GM12878 (cell line): ENCODE data around the gene ART5. TPM values are rescaled to one million over a fixed set of nuclear protein-coding genes. Genes with fewer than 3 reads are reported as not detected.

Source experiments
- ATAC-seq: fragments of 200-7000 bp; cut with Tn5 transposase; 3 replicates; pipeline ENCODE4 v1.9.1; 2020; ENCODE audit warnings: mild to moderate bottlenecking, moderate library complexity
- BruUV-seq: library from RNA; stranded (reverse); fragments of 400-500 nt; replicated peaks from 2 replicates; lab custom pipeline; 2021; lab: Mats Ljungman, UMichigan
- CTCF ChIA-PET: fragments of 300-600 bp; sonication (Branson Sonifier 250); formaldehyde crosslinking; extraction: SDS; loops from one replicate; lab custom pipeline; 2021; ENCODE audit warnings: inconsistent platforms; lab: Yijun Ruan, JAX
- POLR2A ChIA-PET: fragments of 350-600 bp; formaldehyde crosslinking; extraction: SDS; loops from one replicate; lab custom pipeline; 2021; ENCODE audit warnings: inconsistent platforms; lab: Charles Lee
- RAD21 ChIA-PET: fragments of 300-600 bp; sonication (Branson Sonifier 250); formaldehyde crosslinking; loops from one replicate; lab custom pipeline; 2023; ENCODE audit warnings: antibody characterized with exemption; ENCODE audit not compliant: unreplicated experiment; lab: Charles Lee
- SMC1A ChIA-PET: fragments of 300-600 bp; sonication (Branson Sonifier 250); formaldehyde crosslinking; loops from one replicate; lab custom pipeline; 2023; ENCODE audit not compliant: unreplicated experiment, uncharacterized antibody; lab: Charles Lee
- DNase-seq: peaks from one replicate; pipeline ENCODE4 v3.0.0-alpha.2; 2011; ENCODE audit warnings: low read depth, low spot score
- FAIRE-seq: peaks from 3 replicates; lab custom pipeline; 2011; peaks lifted over from hg19 to GRCh38; lab: Jason Lieb, UNC
- H2AFZ ChIP-seq: 2 replicates; pipeline ENCODE4 v1.6.0; 2011; ENCODE audit warnings: low read depth, low read length, control low read depth; ENCODE audit not compliant: control insufficient read depth
- H3K27ac ChIP-seq: 2 replicates; pipeline ENCODE4 v1.5.1; 2011; ENCODE audit warnings: control low read depth; ENCODE audit not compliant: control insufficient read depth, insufficient read depth
- H3K27me3 ChIP-seq, 2 experiments: replicated peaks in 1 of 2; 2 replicates each; pipeline versions ENCODE4 v1.6.0 to v1.6.1; 2011; ENCODE audit warnings: low read length in 1 of 2; ENCODE audit not compliant: control insufficient read depth in 2 of 2, insufficient read depth in 2 of 2
- H3K36me3 ChIP-seq, 2 experiments: 2 replicates each; pipeline ENCODE4 v1.5.1; 2011; ENCODE audit warnings: low read length in 1 of 2; ENCODE audit not compliant: control insufficient read depth in 2 of 2, insufficient read depth in 2 of 2
- H3K4me1 ChIP-seq: 2 replicates; pipeline ENCODE4 v1.6.1; 2011; ENCODE audit warnings: mild to moderate bottlenecking, low read length, moderate library complexity, mixed read lengths; ENCODE audit not compliant: control insufficient read depth, insufficient read depth
- H3K4me2 ChIP-seq: 2 replicates; pipeline ENCODE4 v1.6.0; 2011; ENCODE audit warnings: control low read depth; ENCODE audit not compliant: control insufficient read depth, insufficient read depth
- H3K4me3 ChIP-seq: fragments of 200-600 bp; sonication (generic); 2 replicates; pipeline ENCODE4 v1.5.1; 2016
- H3K79me2 ChIP-seq: 2 replicates; pipeline ENCODE4 v1.6.0; 2011; ENCODE audit warnings: low read length; ENCODE audit not compliant: control insufficient read depth, insufficient read depth
- H3K9ac ChIP-seq: 2 replicates; pipeline ENCODE4 v1.8.0; 2011; ENCODE audit warnings: low read length, control low read depth, mixed read lengths; ENCODE audit not compliant: control insufficient read depth, insufficient read depth
- H3K9me3 ChIP-seq: replicated peaks from 3 replicates; pipeline ENCODE4 v1.5.1; 2011; ENCODE audit warnings: mild to moderate bottlenecking, low read length; ENCODE audit not compliant: control insufficient read depth, insufficient read depth
- H4K20me1 ChIP-seq: 2 replicates; pipeline ENCODE4 v1.6.0; 2011; ENCODE audit not compliant: control insufficient read depth, insufficient read depth
- CBX3 ChIP-seq: fragments of 200-600 bp; sonication (generic); IDR thresholded peaks from 2 replicates; pipeline ENCODE4 v1.6.1; 2016; ENCODE audit warnings: low read depth, borderline replicate concordance
- ELK1 ChIP-seq: IDR thresholded peaks from 2 replicates; pipeline ENCODE4 v1.6.1; 2012; ENCODE audit warnings: low read depth, low read length, improper control_type of control experiment
- HCFC1 ChIP-seq: fragments of 150-350 bp; IDR thresholded peaks from 2 replicates; pipeline ENCODE4 v1.6.1; 2014; ENCODE audit warnings: low read length
- HDGF ChIP-seq: fragments of 450-650 bp; IDR thresholded peaks from 2 replicates; pipeline ENCODE4 v1.6.1; 2016; ENCODE audit warnings: antibody characterized with exemption
- MYC ChIP-seq: IDR thresholded peaks from 2 replicates; pipeline ENCODE4 v1.6.1; 2011; ENCODE audit warnings: mild to moderate bottlenecking, low read length, moderate library complexity, inconsistent platforms; ENCODE audit not compliant: insufficient read depth, insufficient replicate concordance, insufficient read length, severe bottlenecking
- RUNX3 ChIP-seq: IDR thresholded peaks from 2 replicates; pipeline ENCODE4 v1.6.1; 2012; ENCODE audit warnings: low read length, inconsistent platforms
- SMC3 ChIP-seq: IDR thresholded peaks from 2 replicates; pipeline ENCODE4 v1.6.1; 2011; ENCODE audit warnings: low read length, improper control_type of control experiment, borderline replicate concordance
- SREBF2 ChIP-seq: IDR thresholded peaks from 2 replicates; pipeline ENCODE4 v1.6.1; 2012; ENCODE audit warnings: mild to moderate bottlenecking, low read length
- YY1 ChIP-seq: IDR thresholded peaks from 2 replicates; pipeline ENCODE4 v1.6.1; 2011; ENCODE audit warnings: low read depth, mild to moderate bottlenecking, low read length
- WGBS: methylation state at CpG from one replicate; pipeline ENCODE4 v1.1.6; 2016; ENCODE audit warnings: low lambda C conversion rate; ENCODE audit not compliant: insufficient replicate concordance, insufficient coverage; ENCODE audit errors: missing lambda C conversion rate; 5-methylcytosine and 5-hydroxymethylcytosine counted together
- in situ Hi-C: fragments of 300-500 bp; cut with MboI; formaldehyde crosslinking; loops from 9 replicates; pipeline ENCODE4 v1.14.3; 2018; ENCODE audit warnings: mixed read lengths
- intact Hi-C: fragments of 100-400 bp; cut with micrococcal nuclease; formaldehyde crosslinking; loops from one replicate; pipeline ENCODE4 v1.14.2; 2022; ENCODE audit not compliant: unreplicated experiment
- polyA plus RNA-seq, 11 experiments: library from polyadenylated mRNA; depleted of rRNA in 4 of 11; unstranded in 6 of 11; stranded (reverse) in 5 of 11; fragments of >200 nt; fragmentation: Nextera tagmentation in 4 of 11; fragmentation: Illumina TruSeq in 1 of 11; extraction: Ambion mirVana in 4 of 11; extraction: Trizol in 1 of 11; gene quantifications; 1 replicate in 1 of 11; 2 replicates in 10 of 11; pipeline versions ENCODE4 v1.2.1 to v1.2.3, GENCODE V29; 2011 to 2016; ENCODE audit warnings: inconsistent platforms in 2 of 11, missing spikeins in 2 of 11, low read depth in 1 of 11
- total RNA-seq, 4 experiments: library from RNA; depleted of rRNA in 3 of 4; stranded (reverse); fragments of >200 nt in 3 of 4; fragmentation: Illumina TruSeq in 1 of 4; extraction: Trizol in 1 of 4; gene quantifications; 2 replicates each; pipeline versions ENCODE4 v1.2.1 to v1.2.3, GENCODE V29; 2013 to 2021
- TF ChIP-seq, protein P1 (sequence below): fragments of 450-650 bp; IDR thresholded peaks from 2 replicates; pipeline ENCODE4 v1.6.1; 2017; ENCODE audit warnings: mild to moderate bottlenecking, moderate library complexity
- TF ChIP-seq, protein P2 (sequence below): IDR thresholded peaks from 2 replicates; pipeline ENCODE4 v1.6.1; 2012; ENCODE audit warnings: low read depth, low read length, improper control_type of control experiment
- TF ChIP-seq, protein P3 (sequence below): fragments of 450-650 bp; IDR thresholded peaks from 2 replicates; pipeline ENCODE4 v1.6.1; 2017; ENCODE audit warnings: low read depth, mild to moderate bottlenecking, moderate library complexity

Gene ART5
- total and polyA plus RNA-seq, 10 of the 15 experiments (the other 5 are each of a cell fraction or from before 2014, with no cell fraction given) = 0.06 TPM; not detected in 9

- TF ChIP-seq, protein P1, sequence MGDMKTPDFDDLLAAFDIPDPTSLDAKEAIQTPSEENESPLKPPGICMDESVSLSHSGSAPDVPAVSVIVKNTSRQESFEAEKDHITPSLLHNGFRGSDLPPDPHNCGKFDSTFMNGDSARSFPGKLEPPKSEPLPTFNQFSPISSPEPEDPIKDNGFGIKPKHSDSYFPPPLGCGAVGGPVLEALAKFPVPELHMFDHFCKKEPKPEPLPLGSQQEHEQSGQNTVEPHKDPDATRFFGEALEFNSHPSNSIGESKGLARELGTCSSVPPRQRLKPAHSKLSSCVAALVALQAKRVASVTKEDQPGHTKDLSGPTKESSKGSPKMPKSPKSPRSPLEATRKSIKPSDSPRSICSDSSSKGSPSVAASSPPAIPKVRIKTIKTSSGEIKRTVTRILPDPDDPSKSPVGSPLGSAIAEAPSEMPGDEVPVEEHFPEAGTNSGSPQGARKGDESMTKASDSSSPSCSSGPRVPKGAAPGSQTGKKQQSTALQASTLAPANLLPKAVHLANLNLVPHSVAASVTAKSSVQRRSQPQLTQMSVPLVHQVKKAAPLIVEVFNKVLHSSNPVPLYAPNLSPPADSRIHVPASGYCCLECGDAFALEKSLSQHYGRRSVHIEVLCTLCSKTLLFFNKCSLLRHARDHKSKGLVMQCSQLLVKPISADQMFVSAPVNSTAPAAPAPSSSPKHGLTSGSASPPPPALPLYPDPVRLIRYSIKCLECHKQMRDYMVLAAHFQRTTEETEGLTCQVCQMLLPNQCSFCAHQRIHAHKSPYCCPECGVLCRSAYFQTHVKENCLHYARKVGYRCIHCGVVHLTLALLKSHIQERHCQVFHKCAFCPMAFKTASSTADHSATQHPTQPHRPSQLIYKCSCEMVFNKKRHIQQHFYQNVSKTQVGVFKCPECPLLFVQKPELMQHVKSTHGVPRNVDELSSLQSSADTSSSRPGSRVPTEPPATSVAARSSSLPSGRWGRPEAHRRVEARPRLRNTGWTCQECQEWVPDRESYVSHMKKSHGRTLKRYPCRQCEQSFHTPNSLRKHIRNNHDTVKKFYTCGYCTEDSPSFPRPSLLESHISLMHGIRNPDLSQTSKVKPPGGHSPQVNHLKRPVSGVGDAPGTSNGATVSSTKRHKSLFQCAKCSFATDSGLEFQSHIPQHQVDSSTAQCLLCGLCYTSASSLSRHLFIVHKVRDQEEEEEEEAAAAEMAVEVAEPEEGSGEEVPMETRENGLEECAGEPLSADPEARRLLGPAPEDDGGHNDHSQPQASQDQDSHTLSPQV = no peak
Measured at GRCh38 chr11:3610846-3611245, 30.9 kb downstream of the ART5 start (continued).

GRCh38 chr11:3609416-3610265 lies 32.2 kb downstream of the ART5 start:
- WGBS = 42% methylated on average over 7 of the region's 7 CpGs
- Histone ChIP-seq H3K27ac (no peak overlapping the region), H3K4me2 (no peak overlapping the region), H3K9me3 (no peaks in the 10 kb centered on the region; the same call in 2 of the 3 replicates), H3K4me3 (no peak overlapping the region), H3K27me3 (peaks cover 0 to 4% of the 10 kb centered on the region in 2 experiments; a peak in 1 of 4 replicates), H3K4me1 (peaks cover 3% of the 10 kb centered on the region), H3K9ac (no peak overlapping the region), H3K79me2 (no peaks in the 10 kb centered on the region), H4K20me1 (no peaks in the 10 kb centered on the region), H3K36me3 (no peaks in the 10 kb centered on the region), H2AFZ (no peak overlapping the region)
- ChIA-PET SMC1A (no interaction called here), CTCF (interaction anchor here (0.8 to 4.4 kb wide), 8 partner anchors 9 to 199 kb away, joined by 3 to 23 read pairs (median 4); no protein-coding TSS in a partner anchor), POLR2A (no interaction called here), RAD21 (interaction anchor here (1.1 kb wide), 1 partner anchor 132 kb away, joined by 5 read pairs; no protein-coding TSS in a partner anchor)
- DNase-seq = no peak
- peak; percentile 77 for ATAC-seq
- in situ Hi-C loops = no loop called here
- intact Hi-C loops = loop anchor here (2.0 kb wide), 1 partner anchor 155 kb away; no protein-coding TSS in a partner anchor
- peak; percentile 80 for FAIRE-seq
- no TSS peak for BruUV-seq
- TF ChIP-seq YY1 (0 out of 2 replicates have a peak, but pooled peaks have one; percentile 37), SMC3 (peak; percentile 88), SREBF2 (no peak), HCFC1 (no peak), ELK1 (no peak), MYC (no peak), HDGF (no peak), CBX3 (no peak), RUNX3 (no peak)
- TF ChIP-seq, protein P2, sequence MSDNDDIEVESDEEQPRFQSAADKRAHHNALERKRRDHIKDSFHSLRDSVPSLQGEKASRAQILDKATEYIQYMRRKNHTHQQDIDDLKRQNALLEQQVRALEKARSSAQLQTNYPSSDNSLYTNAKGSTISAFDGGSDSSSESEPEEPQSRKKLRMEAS = no peak
- TF ChIP-seq, protein P3, sequence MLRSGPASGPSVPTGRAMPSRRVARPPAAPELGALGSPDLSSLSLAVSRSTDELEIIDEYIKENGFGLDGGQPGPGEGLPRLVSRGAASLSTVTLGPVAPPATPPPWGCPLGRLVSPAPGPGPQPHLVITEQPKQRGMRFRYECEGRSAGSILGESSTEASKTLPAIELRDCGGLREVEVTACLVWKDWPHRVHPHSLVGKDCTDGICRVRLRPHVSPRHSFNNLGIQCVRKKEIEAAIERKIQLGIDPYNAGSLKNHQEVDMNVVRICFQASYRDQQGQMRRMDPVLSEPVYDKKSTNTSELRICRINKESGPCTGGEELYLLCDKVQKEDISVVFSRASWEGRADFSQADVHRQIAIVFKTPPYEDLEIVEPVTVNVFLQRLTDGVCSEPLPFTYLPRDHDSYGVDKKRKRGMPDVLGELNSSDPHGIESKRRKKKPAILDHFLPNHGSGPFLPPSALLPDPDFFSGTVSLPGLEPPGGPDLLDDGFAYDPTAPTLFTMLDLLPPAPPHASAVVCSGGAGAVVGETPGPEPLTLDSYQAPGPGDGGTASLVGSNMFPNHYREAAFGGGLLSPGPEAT = no peak
